ENCODE data around the gene NAGLU.

NAGLU gene

GRCh38 chr17:42568341-42569111, 32.5 kb downstream of the NAGLU start:
- no peak overlapping the region; the same call in 1 of the 2 replicates for H3K27ac ChIP-seq
- TF ChIP-seq, protein P1, sequence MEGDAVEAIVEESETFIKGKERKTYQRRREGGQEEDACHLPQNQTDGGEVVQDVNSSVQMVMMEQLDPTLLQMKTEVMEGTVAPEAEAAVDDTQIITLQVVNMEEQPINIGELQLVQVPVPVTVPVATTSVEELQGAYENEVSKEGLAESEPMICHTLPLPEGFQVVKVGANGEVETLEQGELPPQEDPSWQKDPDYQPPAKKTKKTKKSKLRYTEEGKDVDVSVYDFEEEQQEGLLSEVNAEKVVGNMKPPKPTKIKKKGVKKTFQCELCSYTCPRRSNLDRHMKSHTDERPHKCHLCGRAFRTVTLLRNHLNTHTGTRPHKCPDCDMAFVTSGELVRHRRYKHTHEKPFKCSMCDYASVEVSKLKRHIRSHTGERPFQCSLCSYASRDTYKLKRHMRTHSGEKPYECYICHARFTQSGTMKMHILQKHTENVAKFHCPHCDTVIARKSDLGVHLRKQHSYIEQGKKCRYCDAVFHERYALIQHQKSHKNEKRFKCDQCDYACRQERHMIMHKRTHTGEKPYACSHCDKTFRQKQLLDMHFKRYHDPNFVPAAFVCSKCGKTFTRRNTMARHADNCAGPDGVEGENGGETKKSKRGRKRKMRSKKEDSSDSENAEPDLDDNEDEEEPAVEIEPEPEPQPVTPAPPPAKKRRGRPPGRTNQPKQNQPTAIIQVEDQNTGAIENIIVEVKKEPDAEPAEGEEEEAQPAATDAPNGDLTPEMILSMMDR (conservative IDR thresholded peaks at IDR 0.05) = no peak
- no peak for TF ChIP-seq ZFX (IDR thresholded peaks at IDR 0.05)

GRCh38 chr17:42571435-42572225, 35.6 kb downstream of the NAGLU start:
- peak overlapping the region; percentile 63 for H3K27ac ChIP-seq
- TF ChIP-seq, protein P1 (conservative IDR thresholded peaks at IDR 0.05) = no peak
- no peak for TF ChIP-seq ZFX (IDR thresholded peaks at IDR 0.05)

- TF ChIP-seq, protein P1 (conservative IDR thresholded peaks at IDR 0.05) = no peak
- no peak for TF ChIP-seq ZFX (IDR thresholded peaks at IDR 0.05)
- H3K27ac ChIP-seq = 0 out of 2 replicates have a peak overlapping the region, but pooled peaks have one; percentile 3
Measured at GRCh38 chr17:42573095-42573494, 37.1 kb downstream of the NAGLU start.

DNA sequence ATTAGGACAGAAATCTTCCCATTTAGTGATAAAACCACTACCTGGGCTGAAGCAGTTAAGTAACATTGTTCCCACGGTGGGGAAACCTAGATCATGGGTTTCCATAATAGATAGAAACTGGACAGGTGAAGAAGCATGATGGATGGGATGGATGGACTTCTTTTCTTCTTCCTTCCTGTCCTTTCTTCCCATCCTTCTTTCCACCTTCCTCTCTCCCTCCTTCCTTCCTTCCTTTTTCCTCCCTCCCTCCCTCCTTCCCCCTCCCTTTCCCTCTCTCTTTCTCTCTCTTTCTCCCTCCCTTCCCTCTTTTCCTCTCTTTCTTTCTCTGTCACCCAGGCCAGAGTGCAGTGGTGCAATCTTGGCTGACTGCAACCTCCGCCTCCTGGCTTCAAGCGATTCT, 38.4 kb downstream of the NAGLU start:
- no peak for TF ChIP-seq ZFX (IDR thresholded peaks at IDR 0.05)
- TF ChIP-seq, protein P1 (conservative IDR thresholded peaks at IDR 0.05) = no peak
- no peak overlapping the region for H3K27ac ChIP-seq

DNA sequence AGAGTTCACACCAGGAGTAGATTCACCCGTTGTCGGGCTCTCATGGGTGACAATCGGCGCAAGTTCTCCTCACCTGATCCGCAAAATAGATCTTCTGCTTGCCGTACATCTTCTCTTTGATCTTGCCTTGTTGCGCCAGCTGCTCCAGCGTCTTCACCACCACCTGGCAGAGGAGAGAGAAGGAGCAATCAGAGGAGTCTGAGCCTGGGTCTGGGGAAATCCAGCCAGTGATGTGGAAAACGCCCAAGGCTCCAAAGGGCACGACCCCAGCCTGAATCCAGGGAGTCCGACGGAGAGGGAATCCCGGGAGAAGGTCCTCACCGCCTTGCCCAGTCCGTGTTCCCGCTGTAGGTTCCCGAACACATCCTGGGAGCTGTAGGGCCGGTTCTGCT, 41.1 kb downstream of the NAGLU start:
- TF ChIP-seq, protein P1 (conservative IDR thresholded peaks at IDR 0.05) = no peak
- TF ChIP-seq ZFX (IDR thresholded peaks at IDR 0.05) = no peak
- peak overlapping the region; percentile 84 for H3K27ac ChIP-seq

DNA sequence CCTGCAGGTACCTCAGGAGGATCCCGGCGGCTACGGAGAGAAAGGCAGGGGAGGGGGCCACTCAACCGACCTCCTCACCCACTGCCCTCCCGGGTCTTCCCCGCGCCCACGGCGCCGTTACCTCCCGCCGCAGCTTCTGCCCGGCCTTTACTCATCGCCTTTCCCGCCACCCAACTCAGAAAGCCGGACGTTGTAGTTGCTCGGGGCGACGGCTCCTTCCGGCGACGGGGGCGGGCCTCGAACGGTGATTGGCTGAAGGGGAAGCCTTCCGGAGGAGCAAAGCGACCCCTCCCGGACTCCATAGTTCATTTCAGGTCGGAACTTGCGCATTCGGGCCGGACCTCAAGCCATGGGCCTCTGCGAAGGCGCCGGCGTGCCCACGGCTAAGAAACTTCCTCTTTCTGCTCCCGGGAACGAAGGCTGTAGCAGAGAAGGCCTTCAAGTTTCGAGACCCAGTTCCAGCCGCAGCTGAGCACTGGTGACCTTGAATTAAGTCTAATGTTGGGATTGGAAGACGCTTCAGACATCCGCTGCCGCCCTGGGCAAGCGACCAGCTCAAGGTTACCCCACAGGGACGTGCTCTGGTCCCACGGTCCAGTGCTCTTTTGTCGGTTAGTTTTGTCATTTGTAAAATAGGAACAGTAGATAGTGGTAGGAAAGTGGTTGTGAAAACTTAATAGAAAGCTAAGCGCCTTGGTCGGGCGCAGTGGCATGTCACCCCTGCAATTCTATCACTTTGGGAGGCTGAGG, 41.7 kb downstream of the NAGLU start, which contains the start of gene PSMC3IP:
Gene PSMC3IP (minus strand): TSS at position 198 of the 750 bp plus-strand sequence. CDS start 43 bp downstream, at position 155.
- peak within 1 kb of the TSS; percentile 84 for H3K27ac ChIP-seq
- TF ChIP-seq, protein P1 (conservative IDR thresholded peaks at IDR 0.05) = no peak
- peak; percentile 53; the same call in 1 of the 2 replicates for TF ChIP-seq ZFX (IDR thresholded peaks at IDR 0.05)

Data from C4-2B (cell line).